Measurements from ENCODE around the gene SRD5A1.

Gene SRD5A1

GRCh38 chr5:6604341-6604740 lies 28.9 kb upstream of the SRD5A1 start:
- no peak for DNase-seq (ENCODE audit: low spot score)

GRCh38 chr5:6604946-6605345 lies 28.3 kb upstream of the SRD5A1 start:
- no peak for DNase-seq (ENCODE audit: low spot score)

GRCh38 chr5:6606884-6607558 lies 26.2 kb upstream of the SRD5A1 start:
- no peak for DNase-seq (ENCODE audit: low spot score)

GRCh38 chr5:6607559-6607936 lies 25.7 kb upstream of the SRD5A1 start:
- DNase-seq (ENCODE audit: low spot score) = no peak

- no peak for DNase-seq (ENCODE audit: low spot score)
Measured at GRCh38 chr5:6608016-6608415, 25.2 kb upstream of the SRD5A1 start.

- no peak for DNase-seq (ENCODE audit: low spot score)
Measured at GRCh38 chr5:6611334-6612256, 21.6 kb upstream of the SRD5A1 start.

GRCh38 chr5:6615034-6615815 lies 18.0 kb upstream of the SRD5A1 start:
- no peak for DNase-seq (ENCODE audit: low spot score)

- DNase-seq (ENCODE audit: low spot score) = no peak
Measured at GRCh38 chr5:6616632-6617031, 16.6 kb upstream of the SRD5A1 start.

- no peak for DNase-seq (ENCODE audit: low spot score)
Measured at GRCh38 chr5:6623228-6623627, 10.0 kb upstream of the SRD5A1 start.

- no peak for DNase-seq (ENCODE audit: low spot score)
Measured at GRCh38 chr5:6623941-6624340, 9.3 kb upstream of the SRD5A1 start.

- DNase-seq (ENCODE audit: low spot score) = no peak
Measured at GRCh38 chr5:6626508-6626907, 6.7 kb upstream of the SRD5A1 start.

GRCh38 chr5:6631441-6631840 lies 1.8 kb upstream of the SRD5A1 start:
- DNase-seq (ENCODE audit: low spot score) = peak; percentile 24

GRCh38 chr5:6632324-6632887 lies 834 bp upstream of the SRD5A1 start:
- DNase-seq (ENCODE audit: low spot score) = no peak

GRCh38 chr5:6633469-6634245 lies 417 bp downstream of the SRD5A1 start:
- DNase-seq (ENCODE audit: low spot score) = peak; percentile 0

- DNase-seq (ENCODE audit: low spot score) = no peak
Measured at GRCh38 chr5:6634306-6634705, 1.1 kb downstream of the SRD5A1 start.

GRCh38 chr5:6634788-6635430 lies 1.7 kb downstream of the SRD5A1 start:
- peak; percentile 1 for DNase-seq (ENCODE audit: low spot score)

- DNase-seq (ENCODE audit: low spot score) = no peak
Measured at GRCh38 chr5:6636293-6636692, 3.1 kb downstream of the SRD5A1 start.

GRCh38 chr5:6637022-6637421 lies 3.8 kb downstream of the SRD5A1 start:
- no peak for DNase-seq (ENCODE audit: low spot score)

- no peak for DNase-seq (ENCODE audit: low spot score)
Measured at GRCh38 chr5:6637590-6637989, 4.3 kb downstream of the SRD5A1 start.

- DNase-seq (ENCODE audit: low spot score) = no peak
Measured at GRCh38 chr5:6638236-6638635, 5.0 kb downstream of the SRD5A1 start.

- DNase-seq (ENCODE audit: low spot score) = no peak
Measured at GRCh38 chr5:6642655-6643054, 9.4 kb downstream of the SRD5A1 start.

Measured in CD4-positive, alpha-beta T cell treated with Interleukin-2 at 100 ng/mL for 4 hours (primary cell).